Stimulated activated CD4-positive, alpha-beta T cell treated with anti-CD3 and anti-CD28 coated beads, Interleukin-12 subunit alpha, Interleukin-12 subunit beta, amount 100 ng/mL, for 48 hours (primary cell): Measurements from ENCODE around the gene CERT1.

Source experiments
- DNase-seq, 3 donors: peaks; one replicate each; pipeline ENCODE4 v3.0.0-alpha.2; 2020; ENCODE audit warnings: low read depth in 2 of 3, low spot score in 1 of 3

The CERT1 gene

DNA sequence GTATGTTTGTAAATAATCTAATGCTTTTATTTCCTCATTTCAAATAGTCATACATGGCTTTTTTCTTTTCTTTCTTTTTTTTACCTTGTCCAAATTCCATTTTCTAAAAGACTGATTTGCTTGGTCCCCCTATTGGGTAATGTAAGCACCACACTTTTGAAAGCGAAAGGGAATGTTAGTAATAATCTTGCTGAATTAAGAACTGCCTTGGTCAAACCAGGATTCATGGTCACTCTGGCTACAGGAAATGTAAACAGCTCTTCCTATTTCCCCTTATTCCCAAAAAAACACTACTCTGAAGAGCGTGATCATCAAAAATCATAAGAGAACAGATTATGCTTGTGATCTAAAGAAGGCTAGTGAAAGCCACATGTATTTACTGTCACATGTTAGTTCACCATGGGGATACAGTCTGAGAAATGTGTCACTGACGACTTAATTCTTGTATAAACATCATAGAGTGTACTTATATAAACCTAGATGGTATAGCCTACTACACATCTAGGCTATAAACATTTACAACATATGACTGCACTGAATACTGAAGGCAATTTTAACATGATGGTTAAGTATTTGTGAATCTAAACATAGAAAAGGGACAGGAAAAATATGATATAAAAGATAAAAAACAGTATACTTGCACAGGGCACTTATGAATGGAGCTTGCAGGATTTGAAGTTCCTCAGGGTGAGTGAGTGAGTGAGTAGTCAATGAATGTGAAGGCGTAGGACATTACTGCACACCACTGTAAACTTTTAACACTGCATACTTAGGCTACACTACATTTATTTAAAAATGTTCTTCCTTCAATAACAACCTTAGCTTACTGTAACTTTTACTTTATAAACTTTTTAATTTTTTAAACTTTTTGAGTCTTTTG, 99.1 kb downstream of the CERT1 start:
- DNase-seq: no peak

DNA sequence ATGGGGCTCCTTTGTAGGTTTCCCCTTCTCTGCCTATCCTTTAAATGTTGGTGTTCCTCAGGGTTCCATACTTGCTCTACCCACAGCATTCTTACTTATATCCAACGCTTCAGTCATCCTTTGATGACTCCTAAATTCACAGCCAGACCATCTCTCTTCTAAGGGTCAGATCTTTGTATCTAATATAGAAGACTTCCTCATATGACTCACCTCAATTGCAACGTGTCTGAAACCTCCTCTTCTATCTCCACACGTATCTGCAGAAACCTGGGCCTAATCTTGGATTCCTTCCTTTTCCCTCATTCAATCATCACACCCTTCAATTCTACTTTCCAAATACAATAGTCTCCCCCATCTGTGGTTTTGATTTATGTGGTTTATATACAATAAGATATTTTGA, 106.1 kb downstream of the CERT1 start:
- no peak for DNase-seq

DNA sequence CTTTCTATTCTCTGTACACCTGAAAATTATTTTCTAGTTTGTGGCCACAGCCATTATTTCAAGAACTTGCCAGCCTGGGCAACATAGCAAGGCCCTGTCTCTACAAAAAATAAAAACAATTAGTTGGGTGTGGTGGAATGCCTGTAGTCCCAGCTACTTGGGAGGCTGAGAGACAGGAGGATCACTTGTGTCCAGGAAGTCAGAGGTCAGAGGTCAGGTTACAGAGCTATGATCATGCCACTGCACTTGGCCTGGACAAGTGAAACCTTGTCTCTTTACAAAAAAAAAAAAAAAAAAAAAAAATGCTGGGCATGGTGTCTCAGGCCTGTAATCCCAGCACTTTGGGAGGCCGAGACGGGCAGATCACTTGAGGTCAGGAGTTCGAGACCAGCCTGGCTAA, 116.2 kb downstream of the CERT1 start:
- no peak for DNase-seq

DNA sequence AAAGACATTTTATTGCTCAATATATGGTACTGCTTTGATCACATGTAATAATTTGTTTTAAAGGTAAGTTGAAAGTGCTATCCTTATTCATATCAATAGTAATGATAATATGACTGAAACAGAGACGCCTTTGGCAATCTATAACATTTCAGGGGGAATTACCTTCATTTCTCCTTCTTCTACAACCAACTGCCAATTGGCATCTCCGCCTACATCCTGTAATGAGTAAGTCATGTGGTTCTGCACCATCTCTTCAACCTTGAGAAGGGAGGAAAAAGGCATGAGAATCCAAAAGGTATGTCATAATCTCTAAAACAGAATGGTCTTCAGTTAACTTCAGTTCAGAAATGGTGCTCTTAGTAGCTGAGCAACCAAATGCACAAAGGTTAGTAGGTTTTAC, 122.0 kb downstream of the CERT1 start:
- peak in 1 of 3 donors; percentile 2 for DNase-seq

DNA sequence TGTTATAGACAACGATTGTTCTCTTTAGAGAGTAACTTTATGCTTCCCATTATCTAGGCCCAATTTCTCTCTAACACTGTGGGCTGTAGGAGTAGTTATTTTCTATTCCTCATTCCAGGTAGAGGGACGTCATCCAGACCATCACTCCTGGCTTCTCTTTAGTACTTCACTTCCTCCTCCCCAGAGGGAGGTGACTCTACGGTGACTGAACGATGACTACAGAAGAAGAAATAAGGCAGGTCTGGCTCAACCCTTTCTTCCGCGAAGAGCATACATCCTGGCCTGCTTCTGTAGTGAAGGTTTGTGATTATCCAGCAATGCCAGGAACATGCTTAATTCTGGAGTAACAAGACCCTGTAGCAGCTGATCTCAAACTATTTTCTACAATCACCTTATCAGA, 123.6 kb downstream of the CERT1 start:
- DNase-seq: no peak

DNA sequence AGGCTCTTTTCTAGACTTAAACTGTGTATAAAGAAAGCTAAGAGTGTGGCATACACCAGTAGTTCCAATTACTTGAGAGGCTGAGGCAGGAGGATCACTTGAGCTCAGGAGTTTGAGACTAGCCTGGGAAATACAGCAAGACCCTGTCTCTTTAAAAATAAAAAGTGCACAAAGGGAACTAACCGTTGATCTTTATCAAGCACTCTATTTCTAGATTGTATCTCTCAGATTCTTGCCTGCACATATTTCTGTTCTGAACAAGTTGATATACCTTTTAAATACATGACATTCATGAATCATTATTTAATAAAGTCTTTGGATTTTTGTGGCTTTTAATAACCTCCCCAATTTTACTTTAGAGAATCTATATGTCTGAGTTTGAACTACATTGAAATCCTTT, 127.2 kb downstream of the CERT1 start:
- DNase-seq: no peak

DNA sequence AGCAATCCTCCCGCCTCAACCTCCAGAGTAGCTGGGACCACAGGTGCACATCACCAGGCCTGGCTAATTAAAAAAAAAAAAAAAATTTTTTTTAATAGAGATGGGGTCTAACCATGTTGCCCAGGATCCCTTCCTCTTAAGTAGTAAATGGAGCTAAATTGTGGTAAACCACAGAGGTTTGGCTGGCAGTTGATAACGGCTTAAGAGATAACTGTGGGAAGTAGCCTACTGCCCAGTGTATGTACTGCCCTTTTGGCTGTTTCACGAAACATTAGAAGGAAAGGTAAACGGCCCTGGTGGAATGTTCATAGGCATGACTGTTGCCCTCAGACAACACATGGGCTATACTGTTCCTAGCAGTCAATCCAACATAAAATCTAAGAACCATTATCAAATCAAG, 130.0 kb downstream of the CERT1 start:
- no peak for DNase-seq

DNA sequence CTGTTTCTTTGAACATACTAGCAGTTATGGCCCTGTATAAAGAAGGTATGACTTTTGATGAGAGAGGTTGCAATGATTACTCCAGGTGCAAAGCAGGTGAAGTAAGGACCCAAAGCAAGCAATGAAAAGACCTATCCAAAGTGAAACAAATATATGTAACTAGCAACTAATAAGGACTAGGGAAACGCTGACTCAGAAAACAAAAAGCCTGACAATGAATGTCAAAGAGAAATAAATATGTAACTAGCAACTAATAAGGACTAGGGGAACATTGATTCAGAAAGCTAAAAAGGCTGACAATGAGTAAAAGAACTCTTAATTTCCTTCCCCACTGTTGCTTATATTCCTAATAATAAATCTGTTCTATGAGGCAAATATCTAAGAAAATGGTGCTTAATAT, 131.3 kb downstream of the CERT1 start:
- DNase-seq: no peak

DNA sequence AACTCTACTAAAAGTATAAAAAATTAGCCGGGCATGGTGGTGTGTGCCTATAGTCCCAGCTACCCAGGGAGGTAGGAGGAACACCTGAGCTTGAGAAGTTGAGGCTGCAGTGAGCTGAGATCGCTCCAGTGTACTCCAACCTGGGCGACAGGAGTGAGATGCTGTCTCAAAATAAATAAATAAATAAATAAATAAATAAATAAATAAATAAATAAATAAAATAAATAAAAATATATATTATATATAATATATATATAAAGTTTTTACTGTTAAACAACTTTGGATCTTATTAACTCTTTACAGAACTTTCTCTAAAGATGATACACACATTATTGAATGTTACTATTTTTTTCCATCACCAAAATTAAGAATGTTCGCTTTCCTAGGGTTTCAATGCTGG, 136.0 kb downstream of the CERT1 start:
- DNase-seq: no peak

DNA sequence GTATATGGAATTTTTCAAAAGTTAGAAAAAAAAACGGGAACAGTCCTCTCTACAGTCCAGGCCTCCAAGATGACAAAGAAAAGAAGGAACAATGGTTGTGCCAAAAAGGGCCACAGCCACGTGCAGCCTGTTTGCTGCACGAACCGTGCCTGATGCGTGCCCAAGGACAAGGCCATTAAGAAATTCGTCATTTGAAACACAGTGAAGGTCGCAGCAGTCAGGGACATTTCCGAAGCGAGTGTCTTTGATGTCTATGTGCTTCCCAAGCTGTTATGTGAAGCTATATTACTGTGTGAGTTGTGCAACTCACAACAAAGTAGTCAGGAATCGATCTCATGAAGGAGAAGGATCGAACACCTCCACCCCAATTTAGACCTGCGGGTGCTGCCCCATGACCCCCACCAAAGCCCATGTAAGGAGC, 137.0 kb downstream of the CERT1 start:
- no peak for DNase-seq

DNA sequence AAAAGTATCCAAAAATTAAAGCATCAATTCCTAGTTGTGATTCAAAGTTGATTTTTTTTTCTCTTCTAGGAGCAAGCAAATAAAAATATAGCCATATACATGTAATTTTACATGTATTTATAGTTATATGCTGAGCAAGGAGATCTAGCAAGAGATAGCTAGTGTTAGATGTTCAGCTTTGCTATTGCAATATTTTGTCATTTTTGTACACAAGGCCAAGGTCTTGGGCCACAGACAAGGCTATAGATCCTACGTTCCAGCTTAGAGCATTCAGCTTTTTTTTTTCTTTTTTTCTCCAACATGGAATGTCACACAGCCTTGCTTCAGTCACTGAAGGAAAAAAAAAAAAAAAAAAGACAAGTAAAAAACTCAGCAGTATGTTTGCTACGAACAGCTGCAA, 137.6 kb downstream of the CERT1 start:
- no peak for DNase-seq

DNA sequence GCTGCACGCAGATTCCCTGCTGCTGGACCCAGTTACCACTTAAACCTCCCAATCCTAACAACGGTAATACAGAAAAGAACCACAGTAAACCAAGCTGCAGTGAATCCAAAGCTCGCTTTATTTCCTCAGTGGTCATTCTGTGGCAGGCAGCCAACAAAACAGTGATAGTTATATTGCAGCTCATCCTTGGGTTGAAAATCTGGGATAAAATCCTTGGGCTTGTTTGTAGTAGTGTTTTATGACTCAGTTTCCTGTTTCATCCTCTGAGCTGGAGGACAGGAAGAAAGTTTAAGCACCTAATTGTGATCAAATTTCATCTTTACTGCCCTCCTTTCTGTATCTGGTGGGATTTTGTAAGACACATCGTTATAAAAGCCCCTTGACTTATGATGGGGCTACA, 143.0 kb downstream of the CERT1 start:
- DNase-seq: no peak

DNA sequence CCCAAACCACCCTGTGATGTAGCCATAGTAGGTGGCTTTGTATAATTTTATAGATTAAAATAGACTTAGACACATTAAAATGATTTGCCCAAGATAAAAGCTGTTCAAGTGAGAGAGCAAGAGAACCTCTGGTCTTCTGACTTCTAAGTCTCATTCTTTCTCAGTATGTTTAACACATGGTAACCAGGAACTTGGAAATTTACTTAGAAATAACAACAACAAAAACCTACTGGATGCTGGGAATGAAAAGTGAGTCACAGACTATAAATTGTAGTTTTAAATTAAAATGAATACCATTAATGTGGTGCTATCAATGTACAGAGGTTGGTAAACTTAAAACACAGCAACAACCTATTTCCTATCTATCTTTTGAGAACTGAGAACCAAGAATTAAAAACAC, 144.0 kb downstream of the CERT1 start:
- no peak for DNase-seq

DNA sequence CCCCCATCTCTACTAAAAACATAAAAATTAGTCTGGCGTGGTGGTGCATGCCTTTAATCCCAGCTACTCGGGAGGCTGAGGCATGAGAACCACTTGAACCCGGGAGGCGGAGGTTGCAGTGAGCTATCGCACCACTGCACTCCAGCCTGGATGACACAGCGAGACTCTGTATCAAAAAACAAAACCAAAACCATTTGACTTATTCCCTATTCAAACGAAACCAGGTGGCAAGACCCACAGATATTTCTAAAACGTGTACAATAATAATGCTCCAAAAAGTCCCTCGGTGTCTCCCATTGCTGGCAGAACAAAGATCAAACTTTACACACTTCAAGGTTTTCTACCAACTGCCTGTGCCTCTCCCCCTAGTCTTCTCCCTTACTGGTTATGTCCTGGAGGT, 144.6 kb downstream of the CERT1 start:
- DNase-seq: no peak

DNA sequence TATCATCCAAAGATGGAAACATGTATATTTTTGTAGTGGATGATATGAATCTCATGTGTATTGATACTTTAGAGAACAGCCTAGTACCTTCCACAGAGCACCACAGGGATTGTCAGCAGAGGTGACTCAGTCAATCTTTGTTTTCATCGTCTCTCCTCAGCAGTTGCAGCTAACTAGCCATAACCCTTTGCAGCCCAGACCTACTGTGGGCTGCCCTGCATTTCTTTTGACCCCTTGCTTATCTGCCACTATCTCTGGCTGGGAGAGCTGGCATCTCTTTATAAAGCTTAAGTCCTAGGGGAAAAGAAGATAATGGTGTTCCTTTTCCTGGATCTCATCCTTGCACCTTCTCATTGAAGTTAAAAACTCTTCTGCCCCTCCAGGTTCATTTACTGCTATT, 145.7 kb downstream of the CERT1 start:
- no peak for DNase-seq

DNA sequence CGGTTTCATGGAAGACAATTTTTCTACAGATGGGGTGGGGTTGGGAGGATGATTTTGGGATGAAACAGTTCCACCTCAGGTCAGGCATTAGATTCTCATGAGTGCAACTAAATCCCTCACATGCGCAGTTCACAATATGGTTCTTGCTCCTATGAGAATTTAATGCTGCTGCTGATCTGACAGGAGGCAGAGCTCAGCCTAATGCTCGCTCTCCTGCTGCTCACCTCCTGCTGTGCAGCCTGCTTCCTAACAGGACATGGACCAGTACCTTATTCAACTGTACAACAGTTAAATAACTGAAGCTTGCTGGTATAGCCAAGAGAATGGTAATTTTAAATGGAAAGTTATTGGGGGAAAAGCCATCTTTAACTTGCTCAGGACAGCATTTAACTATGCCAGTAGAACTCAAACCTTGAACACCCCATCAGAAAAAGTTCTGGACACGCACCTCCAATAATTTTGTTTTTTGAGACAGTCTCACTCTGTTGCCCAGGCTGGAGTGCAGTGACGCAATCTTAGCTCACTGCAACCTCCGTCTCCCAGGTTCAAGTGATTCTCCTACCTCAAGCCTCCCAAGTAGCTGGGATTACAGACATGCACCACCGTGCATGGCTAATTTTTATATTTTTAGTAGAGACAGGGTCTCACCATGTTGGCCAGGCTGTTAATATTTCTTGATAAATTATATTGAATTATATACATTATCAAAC, 146.7 kb downstream of the CERT1 start:
- DNase-seq: no peak

DNA sequence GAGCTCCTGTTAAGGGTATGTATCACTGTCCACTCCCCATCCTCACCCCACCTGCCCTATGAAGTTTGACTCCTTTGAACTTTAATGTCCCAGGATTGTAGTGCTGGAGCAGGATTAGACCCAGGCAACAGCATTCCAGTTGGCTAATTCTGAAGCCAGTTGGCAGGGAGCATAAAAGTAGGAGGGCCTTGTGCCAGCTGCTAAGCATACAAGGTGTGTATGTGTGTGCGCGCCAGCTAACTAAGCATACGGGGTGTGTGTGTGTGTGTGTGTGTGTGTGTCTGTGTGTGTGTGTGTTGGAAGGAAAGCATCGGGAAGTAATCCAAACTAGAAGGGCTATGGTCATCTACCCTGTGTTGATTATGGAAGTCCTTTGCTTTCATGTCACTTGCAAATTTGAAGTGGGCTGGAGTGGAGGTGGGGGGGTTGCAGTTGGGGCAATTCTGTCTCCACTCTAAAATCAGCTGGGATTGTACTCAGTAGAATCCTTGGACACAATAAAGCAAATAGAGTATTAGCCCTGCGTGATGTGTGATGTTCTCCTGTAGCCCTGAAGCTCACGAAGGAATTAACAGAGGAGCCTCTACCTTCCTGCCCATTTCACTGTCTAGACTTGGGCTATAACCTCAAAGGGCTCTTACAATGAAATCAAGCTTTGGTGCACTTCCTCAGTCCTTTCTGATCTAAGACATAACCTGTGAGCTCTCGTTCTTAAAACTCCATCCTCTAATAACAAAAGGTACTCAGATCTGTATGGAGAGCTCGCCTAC, 147.5 kb downstream of the CERT1 start:
- DNase-seq: no peak

DNA sequence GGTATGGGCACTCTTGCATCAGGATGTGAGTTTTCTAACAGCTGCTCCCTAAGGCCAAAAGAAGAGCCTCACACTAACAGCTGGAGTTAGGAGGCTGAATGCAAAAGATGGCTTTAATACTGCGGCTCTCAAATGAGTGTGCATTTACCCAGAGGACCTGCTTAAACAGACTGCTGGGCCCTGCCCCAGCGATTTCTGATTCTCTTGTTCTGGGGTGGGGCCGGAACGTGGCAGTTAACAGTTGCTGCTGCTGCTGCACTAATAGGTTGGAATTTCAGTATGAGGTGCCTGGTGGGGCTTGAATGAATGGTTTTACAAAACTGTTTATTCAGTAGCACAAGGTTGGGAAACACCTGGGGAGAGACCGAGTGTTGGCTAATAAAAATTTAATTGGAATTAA, 148.3 kb downstream of the CERT1 start:
- no peak for DNase-seq

DNA sequence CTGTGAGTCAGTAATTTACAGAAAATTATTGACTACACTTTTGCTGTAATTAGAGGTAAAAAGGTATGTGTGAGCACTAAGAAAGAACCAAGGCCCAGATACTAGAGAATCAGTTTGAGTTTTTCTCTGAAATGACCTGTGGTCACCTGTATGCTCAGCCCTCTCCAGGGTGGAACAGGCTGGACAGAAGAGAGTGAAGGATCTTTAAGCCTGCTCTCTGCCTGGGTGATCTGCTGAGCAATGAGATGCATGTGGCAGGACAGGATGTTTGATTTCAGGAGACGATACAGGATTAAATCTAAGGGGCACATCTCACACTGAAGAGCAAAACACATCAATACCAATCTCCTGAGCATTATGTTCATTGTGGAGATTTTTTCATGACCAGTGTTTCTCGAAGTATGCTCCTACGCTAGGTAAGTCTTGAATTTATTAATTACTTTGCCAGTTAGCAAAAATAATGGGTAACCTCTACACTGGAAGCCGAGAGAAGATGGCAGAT, 148.9 kb downstream of the CERT1 start:
- no peak for DNase-seq

DNA sequence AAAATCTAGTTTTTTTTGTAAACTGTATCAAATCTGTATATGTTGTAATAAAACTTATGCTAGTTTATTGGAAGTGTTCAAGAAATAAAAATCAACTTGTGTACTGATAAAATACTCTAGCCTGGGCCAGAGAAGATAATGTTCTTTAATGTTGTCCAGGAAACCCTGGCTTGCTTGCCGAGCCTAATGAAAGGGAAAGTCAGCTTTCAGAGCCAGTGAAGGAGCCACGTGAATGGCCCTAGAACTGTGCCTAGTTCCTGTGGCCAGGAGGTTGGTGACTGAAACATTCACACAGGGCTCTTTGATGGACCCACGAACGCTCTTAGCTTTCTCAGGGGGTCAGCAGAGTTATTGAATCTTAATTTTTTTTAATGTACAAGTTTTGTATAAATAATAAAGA, 150.1 kb downstream of the CERT1 start:
- DNase-seq: no peak

DNA sequence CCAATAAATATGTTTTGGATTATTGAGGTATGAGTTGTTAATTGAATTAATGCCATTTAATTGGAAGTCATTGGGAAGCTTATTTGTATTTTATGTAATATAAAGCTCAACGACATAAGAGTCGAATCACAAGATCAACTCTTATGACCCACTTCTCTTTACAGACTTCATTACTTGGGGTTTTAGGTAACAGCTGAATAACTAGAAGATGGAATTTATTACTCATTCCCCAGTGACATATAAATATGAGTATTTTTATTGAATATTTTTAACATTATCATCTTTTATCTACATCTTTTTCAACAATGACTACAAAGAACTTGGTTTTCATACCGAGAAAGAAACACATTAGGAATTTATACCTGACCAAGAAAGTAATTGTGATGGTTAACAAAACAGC, 153.3 kb downstream of the CERT1 start:
- no peak for DNase-seq

DNA sequence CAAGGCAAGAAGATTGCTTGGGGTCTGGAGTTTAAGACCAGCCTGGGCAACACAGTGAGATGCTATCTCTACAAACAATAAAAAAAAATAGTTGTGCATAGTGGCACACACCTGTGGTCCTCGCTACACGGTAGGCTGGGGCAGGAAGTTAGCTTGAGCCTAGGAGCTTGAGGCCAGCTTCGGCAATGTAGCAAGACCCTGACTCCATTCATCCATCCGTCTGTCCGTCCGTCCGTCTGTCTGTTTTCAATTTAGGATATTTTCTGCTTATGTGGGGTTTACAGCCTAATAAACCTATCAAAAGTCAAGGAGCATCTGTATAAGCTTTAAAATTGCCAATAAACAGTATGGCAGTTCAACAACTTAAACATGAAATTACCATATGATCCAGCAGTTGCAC, 154.7 kb downstream of the CERT1 start:
- no peak for DNase-seq
